ENCODE data around the gene CHTF18. TPM values are rescaled to one million over a fixed set of nuclear protein-coding genes. Genes with fewer than 3 reads are reported as not detected.
"Not testable (repeated sequence)": the region's sequence is repeated elsewhere in the genome, so short reads cannot be mapped to it uniquely, and the experiment has no call there.

The CHTF18 gene
- 10 to 100 TPM; 74.5 to 97.8 TPM for total RNA-seq

DNA sequence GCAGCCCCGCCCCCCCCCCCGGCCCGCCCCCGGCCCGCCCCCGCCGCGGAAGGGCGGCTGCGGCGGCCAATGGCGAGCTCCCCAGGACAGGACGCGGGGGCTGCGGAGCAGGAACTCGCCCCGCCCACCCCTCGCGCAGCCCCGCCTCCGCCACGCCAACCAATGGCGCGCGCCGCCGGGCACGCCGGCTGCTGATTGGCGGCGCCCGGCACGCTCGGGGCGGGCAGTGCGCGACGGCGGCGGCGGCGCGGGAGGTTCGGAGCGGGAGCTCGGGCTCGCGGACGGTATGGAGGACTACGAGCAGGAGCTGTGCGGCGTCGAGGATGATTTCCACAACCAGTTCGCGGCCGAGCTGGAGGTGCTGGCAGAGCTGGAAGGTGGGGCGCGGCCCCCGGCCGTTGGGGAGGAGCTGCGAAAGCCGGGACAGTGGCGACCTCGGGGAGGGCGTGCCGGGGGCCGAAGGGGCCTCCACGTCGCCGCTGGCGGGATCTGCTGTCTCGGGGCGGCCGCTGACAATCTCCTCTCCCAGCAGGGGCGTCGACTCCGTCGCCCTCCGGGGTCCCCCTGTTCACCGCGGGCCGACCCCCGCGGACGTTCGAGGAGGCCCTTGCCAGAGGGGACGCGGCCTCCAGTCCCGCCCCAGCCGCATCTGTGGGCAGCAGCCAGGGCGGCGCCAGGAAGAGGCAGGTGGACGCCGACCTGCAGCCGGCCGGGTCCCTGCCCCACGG, at the start of gene CHTF18:
Gene CHTF18 (plus strand): TSS at position 222 of the 728 bp plus-strand sequence. CDS start 65 bp downstream, at position 287.
- no peaks in the 10 kb centered on the region for H3K9me3 Mint-ChIP-seq
- H3K4me3 Mint-ChIP-seq = peak within 1 kb of the TSS; percentile 92 to 93
- H3K27ac Mint-ChIP-seq = peak within 1 kb of the TSS; percentile 63
- H3K27me3 Mint-ChIP-seq (ENCODE audit: low read depth) = no peaks in the 10 kb centered on the region
- peaks cover 21% of the 10 kb centered on the region for H3K4me1 Mint-ChIP-seq (ENCODE audit: low read depth)
- peaks cover 0 to 9% of the 10 kb centered on the region in 2 donors for H3K36me3 Mint-ChIP-seq (ENCODE audit: insufficient read depth in 2 of 2)
- ATAC-seq (replicated peaks in 1 of 2) = peak; percentile 93 to 94
- peak; percentile 93 to 96 for DNase-seq

DNA sequence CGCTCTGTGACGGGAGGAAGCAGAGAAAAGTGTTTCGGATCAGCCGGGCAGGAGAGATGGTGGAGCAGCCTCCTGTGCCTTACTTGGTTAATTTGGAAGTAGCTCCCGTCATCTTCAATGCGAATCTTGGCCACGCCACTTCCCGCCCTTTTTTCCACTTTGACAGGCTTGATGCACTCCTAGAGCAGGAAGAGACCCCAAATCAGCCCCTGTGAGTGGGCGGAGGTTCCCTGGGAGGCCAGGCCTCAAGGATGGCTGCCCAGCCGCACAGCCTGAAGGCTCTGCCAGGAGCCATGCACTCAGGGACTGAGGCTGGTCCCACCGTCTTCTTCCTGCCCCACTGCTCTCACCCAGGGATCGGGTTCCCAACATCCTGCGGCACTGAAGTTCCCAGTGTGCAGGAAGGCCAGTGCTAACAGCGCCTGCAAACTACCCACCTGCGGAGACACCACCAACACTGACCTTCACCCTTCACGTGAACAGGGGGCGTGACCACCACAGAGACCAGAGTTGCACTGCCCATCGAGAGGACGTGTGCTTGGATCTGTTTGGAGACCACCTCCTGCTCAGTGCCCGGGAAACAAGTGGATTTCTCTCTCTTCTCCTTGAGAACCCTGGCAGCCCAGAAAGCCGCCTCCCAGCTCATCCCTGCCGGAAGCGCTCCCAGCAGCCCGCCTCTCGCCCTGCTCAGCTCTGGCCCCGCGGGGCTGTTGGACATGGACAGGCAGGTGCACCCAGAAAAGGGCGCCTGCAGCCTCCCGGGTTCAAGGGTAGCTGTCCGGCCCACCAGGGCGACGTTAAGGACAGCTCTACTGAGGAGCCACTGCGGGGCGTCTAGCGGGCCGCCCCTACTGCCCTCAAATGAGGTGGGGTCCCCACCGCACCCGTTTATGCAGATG, 48.6 kb upstream of the CHTF18 start:
- Mint-ChIP-seq H3K27ac (peak overlapping the region; percentile 79), H3K36me3 (ENCODE audit: insufficient read depth in 2 of 2) (peaks cover 4 to 6% of the 10 kb centered on the region in 2 donors), H3K4me1 (ENCODE audit: low read depth) (peaks cover 48% of the 10 kb centered on the region), H3K9me3 (no peaks in the 10 kb centered on the region), H3K27me3 (ENCODE audit: low read depth) (no peaks in the 10 kb centered on the region), H3K4me3 (peak overlapping the region; percentile 87 to 88)
- ATAC-seq (replicated peaks in 1 of 2) (no peak), DNase-seq (no peak)

DNA sequence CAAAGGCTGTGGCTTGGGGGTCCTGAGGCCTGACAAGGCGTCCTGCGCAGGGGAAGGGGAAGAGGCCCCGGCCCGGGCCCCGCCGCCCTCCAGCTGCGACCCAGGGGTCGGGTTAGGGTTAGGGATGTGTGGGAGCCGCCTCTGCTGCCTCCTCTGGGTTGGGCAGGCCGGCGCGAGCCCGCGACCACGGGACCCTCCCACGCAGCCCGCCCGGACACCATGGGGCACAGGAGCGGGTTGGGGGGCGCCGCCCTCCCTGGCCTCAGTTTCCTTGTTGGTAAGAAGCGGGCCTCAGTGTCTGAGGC, 48.0 kb upstream of the CHTF18 start:
- Mint-ChIP-seq H3K9me3 (no peaks in the 10 kb centered on the region), H3K4me1 (ENCODE audit: low read depth) (peaks cover 44% of the 10 kb centered on the region), H3K27ac (peak overlapping the region; percentile 79), H3K4me3 (peak overlapping the region; percentile 87 to 88), H3K27me3 (ENCODE audit: low read depth) (no peaks in the 10 kb centered on the region), H3K36me3 (ENCODE audit: insufficient read depth in 2 of 2) (peaks cover under 1 to 4% of the 10 kb centered on the region in 2 donors)
- ATAC-seq (replicated peaks in 1 of 2) (peak in 1 of 2 donors; percentile 10), DNase-seq (no peak)

DNA sequence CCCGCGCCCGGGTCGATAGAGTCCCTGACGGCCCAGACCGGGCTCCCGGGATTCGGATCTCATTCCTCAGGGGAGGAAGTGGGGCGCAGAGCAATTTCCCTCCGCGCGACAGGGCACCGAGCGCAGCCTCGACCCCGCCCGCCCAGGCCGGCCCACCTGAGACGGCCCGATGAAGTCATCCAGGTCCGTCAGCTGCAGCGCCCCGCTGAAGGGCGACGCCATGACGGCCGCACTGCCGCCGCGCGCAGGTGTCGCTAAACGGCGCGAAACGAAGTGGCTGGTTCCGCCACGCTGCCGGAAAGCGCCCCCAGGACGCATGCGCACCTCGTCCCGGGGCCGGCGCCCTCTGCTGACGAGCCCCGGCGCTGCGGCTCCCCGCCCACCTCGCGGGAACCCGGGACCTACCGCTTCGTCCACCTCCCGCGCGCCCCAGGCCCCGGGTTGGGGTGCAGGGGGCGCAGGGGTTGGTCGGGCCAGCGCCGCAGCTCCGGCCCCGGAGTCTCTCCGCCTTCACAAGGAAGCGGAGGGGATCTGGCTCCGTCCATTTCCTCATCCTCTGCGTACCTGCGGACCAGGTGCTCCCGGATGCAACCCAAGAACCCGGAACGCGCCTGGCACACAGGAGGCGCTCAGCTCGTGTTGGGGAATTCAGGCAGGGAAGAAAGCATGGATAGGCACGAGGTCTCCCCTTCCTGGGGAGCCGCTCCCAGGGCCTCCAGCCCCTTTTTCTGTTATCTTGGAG, 47.5 kb upstream of the CHTF18 start, which contains the start of gene CIAO3:
Gene CIAO3 (minus strand): TSS at position 234 of the 742 bp plus-strand sequence. CDS start 12 bp downstream, at position 222.
- DNase-seq (peak; percentile 92 to 97), ATAC-seq (replicated peaks in 1 of 2) (peak; percentile 76 to 77)
- Mint-ChIP-seq H3K27me3 (ENCODE audit: low read depth) (no peaks in the 10 kb centered on the region), H3K4me3 (peak within 1 kb of the TSS; percentile 87 to 88), H3K27ac (peak within 1 kb of the TSS; percentile 79), H3K9me3 (no peaks in the 10 kb centered on the region), H3K36me3 (ENCODE audit: insufficient read depth in 2 of 2) (peaks cover 0 to 3% of the 10 kb centered on the region in 2 donors), H3K4me1 (ENCODE audit: low read depth) (peaks cover 38% of the 10 kb centered on the region)

DNA sequence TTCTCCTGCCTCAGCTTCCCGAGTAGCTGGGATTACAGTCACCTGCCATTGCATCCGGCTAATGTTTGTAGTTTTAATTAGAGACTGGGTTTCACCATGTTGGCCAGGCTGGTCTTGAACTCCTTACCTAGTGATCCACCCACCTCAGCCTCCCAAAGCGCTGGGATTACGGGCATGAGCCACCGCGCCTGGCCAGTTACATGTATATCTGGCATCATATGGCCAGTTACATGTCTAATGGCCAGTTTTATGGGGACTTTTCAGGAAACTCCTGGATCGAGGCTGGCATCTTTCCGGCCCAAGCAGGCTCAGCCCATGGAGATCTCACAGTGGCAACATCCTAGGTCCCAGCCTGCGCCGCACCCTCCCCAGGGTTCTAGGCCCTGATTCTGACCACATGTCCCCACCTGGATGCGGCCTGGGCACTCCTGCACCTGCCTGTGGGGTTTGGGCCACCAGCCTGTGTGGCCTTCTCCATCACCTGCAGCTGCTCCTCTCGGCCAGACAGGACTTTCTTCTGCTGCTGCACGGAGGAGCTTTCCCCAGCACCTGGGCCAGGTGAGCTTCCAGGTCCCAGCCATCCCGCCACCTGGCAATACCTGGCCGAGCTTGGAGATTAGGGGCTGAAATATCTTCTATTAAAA, 46.3 kb upstream of the CHTF18 start:
- Mint-ChIP-seq H3K36me3 (ENCODE audit: insufficient read depth in 2 of 2) (peaks cover 0 to 3% of the 10 kb centered on the region in 2 donors), H3K4me3 (peak overlapping the region; percentile 87 to 88), H3K4me1 (ENCODE audit: low read depth) (peaks cover 27% of the 10 kb centered on the region), H3K9me3 (no peaks in the 10 kb centered on the region), H3K27me3 (ENCODE audit: low read depth) (no peaks in the 10 kb centered on the region), H3K27ac (peak overlapping the region; percentile 57)
- ATAC-seq (replicated peaks in 1 of 2) (no peak), DNase-seq (no peak)

DNA sequence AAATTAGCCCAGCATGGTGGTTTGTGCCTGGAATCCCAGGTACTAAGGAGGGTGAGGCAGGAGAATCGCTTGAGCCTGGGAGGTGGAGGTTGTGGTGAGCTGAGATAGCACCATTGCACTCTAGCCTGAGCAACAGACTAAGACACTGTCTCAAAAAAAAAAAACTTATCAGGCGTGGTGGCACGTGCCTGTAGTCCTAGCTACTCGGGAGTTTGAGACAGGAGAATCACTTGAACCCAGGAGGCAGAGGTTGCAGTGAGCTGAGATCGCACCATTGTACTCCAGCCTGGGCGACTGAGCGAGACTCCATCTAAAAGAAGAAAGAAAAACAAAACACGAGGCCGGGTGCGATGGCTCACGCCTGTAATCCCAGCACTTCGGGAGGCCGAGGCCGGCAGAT, 45.5 kb upstream of the CHTF18 start:
- peaks cover 20% of the 10 kb centered on the region for H3K4me1 Mint-ChIP-seq (ENCODE audit: low read depth)
- not testable (repeated sequence) for H3K36me3 Mint-ChIP-seq (ENCODE audit: insufficient read depth in 2 of 2); H3K4me3 Mint-ChIP-seq

DNA sequence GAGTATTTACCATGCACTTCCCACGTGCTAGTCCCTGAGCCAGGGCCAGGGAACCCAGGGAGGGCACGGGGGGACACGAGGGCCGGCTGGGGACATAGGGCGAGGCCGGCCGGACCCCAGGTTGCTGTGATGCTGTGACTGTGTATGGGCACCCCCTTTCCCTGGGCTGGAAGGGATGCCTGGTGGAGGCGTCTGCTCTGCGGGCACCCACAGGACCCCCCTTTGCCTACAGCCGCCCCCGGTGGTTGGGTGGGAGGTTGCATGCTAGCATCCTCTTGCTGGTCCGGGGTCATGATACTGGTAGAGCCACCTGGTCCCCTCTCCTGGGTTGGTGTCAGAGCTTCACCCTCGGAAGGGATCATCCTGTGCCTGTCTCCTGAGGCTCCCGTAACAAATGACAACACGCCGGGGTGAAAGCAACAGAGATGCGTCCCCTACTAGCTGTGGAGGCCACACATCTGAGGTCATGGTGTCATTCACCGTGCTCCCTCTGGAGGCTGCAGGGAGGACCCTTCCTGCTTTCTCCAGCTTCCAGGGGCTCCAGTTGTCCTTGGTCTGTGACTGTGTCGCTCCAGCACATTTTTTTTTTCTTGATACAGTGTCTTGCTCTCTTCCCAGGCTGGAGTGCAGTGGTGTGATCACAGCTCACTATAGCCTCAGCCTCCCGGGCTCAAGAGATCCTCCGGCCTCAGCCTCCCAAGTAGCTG, 44.5 kb upstream of the CHTF18 start:
- H3K4me3 Mint-ChIP-seq = no peak overlapping the region
- H3K4me1 Mint-ChIP-seq (ENCODE audit: low read depth) = peaks cover 13% of the 10 kb centered on the region
- H3K27ac Mint-ChIP-seq = no peak overlapping the region
- no peaks in the 10 kb centered on the region for H3K27me3 Mint-ChIP-seq (ENCODE audit: low read depth)
- ATAC-seq (replicated peaks in 1 of 2) (no peak), DNase-seq (no peak)
- no peaks in the 10 kb centered on the region for H3K36me3 Mint-ChIP-seq (ENCODE audit: insufficient read depth in 2 of 2)
- H3K9me3 Mint-ChIP-seq = no peaks in the 10 kb centered on the region

More for the DNA sequence above, 45.5 kb upstream of the CHTF18 start:
- not testable (repeated sequence) for ATAC-seq (replicated peaks in 1 of 2); H3K27me3 Mint-ChIP-seq (ENCODE audit: low read depth); H3K9me3 Mint-ChIP-seq; H3K27ac Mint-ChIP-seq; DNase-seq

DNA sequence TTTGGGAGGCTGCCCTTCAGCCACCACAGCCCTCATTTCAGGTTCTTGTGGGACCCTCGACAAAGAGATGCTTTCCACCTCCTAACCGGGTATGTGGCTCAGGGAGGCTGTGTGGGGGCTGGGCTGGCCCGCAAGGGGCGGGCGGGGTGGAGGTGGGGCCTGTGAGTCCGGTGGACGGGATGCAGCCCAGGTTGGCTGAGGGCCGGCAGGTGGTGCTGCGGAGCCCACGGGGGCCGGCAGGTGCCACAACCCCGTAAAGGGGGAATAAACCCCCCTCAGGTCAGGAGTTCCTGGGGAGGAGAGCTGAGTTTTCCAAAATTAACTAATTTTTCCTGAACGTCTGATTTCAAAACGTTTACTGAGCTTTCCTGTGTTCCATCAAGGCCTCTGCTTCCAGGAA, 42.7 kb upstream of the CHTF18 start:
- Mint-ChIP-seq H3K27ac (no peak overlapping the region), H3K9me3 (no peaks in the 10 kb centered on the region), H3K27me3 (ENCODE audit: low read depth) (no peaks in the 10 kb centered on the region), H3K4me3 (no peak overlapping the region), H3K36me3 (ENCODE audit: insufficient read depth in 2 of 2) (no peaks in the 10 kb centered on the region), H3K4me1 (ENCODE audit: low read depth) (no peaks in the 10 kb centered on the region)
- ATAC-seq (replicated peaks in 1 of 2) = no peak
- peak in 1 of 2 donors; percentile 44 for DNase-seq

DNA sequence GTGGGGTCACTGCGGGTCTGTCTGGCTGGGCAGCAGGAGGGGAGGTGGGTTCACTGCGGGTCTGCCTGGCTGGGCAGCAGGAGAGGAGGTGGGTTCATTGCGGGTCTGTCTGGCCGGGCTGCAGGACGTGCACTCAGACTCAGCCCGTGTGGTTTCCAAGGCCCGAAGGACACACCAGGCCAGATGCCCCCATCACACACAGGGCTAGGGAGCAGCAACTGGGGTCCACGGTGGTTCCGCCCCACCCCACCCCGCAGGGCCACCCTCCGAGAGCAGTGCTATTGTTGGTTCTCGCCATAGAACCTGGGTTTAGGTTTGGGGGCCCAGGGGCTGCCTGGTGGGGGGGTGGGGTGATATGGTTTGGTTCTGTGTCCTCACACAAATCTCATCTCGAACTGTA, 41.8 kb upstream of the CHTF18 start:
- ATAC-seq (replicated peaks in 1 of 2) (no peak), DNase-seq (no peak)
- Mint-ChIP-seq H3K4me3 (no peak overlapping the region), H3K4me1 (ENCODE audit: low read depth) (no peaks in the 10 kb centered on the region), H3K9me3 (no peaks in the 10 kb centered on the region), H3K27me3 (ENCODE audit: low read depth) (no peaks in the 10 kb centered on the region), H3K36me3 (ENCODE audit: insufficient read depth in 2 of 2) (no peaks in the 10 kb centered on the region), H3K27ac (no peak overlapping the region)

DNA sequence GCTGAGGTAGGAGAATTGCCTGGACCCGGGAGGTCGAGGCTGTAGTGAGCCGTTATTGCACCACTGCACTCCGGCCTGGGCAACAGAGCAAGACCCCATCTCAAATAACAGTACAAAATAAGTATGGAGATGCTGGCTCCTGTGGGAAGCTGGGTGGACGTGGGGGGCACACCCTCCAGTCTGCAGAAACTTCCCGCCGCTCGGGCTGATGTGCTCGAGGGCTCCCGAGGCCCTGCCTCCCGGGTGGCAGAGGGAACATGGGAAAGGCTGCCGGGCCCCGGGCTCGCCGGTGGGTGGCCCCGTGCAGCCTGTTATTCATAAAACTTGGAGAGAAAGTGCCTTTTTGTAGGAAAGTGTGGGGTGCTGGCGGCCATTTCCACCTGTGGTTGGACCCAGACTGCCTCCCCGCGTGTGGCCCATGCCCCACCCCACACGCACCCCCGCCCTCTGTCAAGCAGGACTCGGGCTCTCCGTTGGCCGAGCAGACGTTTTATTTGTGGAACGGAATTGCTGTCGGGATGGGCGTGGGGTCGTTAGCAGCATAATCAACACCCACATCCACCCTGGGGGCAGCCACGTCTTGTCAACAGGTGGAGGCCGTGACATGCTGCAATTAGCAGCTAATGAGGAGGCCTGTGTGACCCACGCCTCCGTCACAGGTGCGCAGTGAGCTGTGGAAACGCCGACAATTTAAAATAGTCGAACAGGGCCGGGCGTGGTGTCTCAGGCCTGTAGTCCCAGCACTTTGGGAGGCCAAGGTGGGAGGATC, 40.3 kb upstream of the CHTF18 start:
- Mint-ChIP-seq H3K9me3 (no peaks in the 10 kb centered on the region), H3K4me3 (no peak overlapping the region), H3K36me3 (ENCODE audit: insufficient read depth in 2 of 2) (no peaks in the 10 kb centered on the region), H3K27me3 (ENCODE audit: low read depth) (no peaks in the 10 kb centered on the region), H3K27ac (no peak overlapping the region), H3K4me1 (ENCODE audit: low read depth) (no peaks in the 10 kb centered on the region)
- ATAC-seq (replicated peaks in 1 of 2) (no peak), DNase-seq (no peak)

DNA sequence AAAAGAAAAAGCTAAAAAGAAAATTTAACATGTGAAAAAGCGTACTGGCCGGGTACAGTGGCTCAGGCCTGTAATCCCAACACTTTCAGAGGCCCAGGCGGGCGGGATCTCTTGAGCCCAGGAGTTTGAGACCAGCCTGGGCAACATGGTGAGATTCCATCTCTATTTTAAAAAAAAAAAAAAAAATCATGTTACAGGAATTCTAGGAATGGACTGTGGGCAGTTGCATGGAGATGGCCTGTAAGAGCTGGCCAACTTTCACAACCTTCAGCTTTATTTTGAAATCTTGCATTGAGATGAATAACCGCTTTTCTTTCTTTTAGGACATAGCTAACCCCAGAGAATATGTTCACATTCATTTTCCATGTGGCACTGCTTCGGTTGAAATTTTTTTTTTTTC, 39.4 kb upstream of the CHTF18 start:
- H3K4me1 Mint-ChIP-seq (ENCODE audit: low read depth) = no peaks in the 10 kb centered on the region

More for the DNA sequence above, 39.4 kb upstream of the CHTF18 start:
- no peak overlapping the region for H3K27ac Mint-ChIP-seq
- H3K4me3 Mint-ChIP-seq = no peak overlapping the region
- H3K9me3 Mint-ChIP-seq = no peaks in the 10 kb centered on the region
- ATAC-seq (replicated peaks in 1 of 2) (no peak), DNase-seq (no peak)
- H3K36me3 Mint-ChIP-seq (ENCODE audit: insufficient read depth in 2 of 2) = no peaks in the 10 kb centered on the region
- no peaks in the 10 kb centered on the region for H3K27me3 Mint-ChIP-seq (ENCODE audit: low read depth)

Data from activated T-cell treated with anti-CD3 and anti-CD28 coated beads, Interleukin-2, amount 50 U/mL, for 72 hours (primary cell).